Skeletal muscle satellite cell (primary cell): ENCODE measurements around the gene EIF3F.
A peak's percentile ranks its signal among the peaks of the same experiment; 100 is the strongest.
"Not testable (repeated sequence)": the region's sequence is repeated elsewhere in the genome, so short reads cannot be mapped to it uniquely, and the experiment has no call there.

ENCODE experiments used
- H3K27me3 ChIP-seq: 2 replicates; pipeline ENCODE4 v1.7.0; 2013; ENCODE audit warnings: low read length; ENCODE audit not compliant: control insufficient read depth, insufficient read depth
- H3K36me3 ChIP-seq: 2 replicates; pipeline ENCODE4 v1.7.0; 2013; ENCODE audit warnings: mild to moderate bottlenecking, control low read depth, low read length; ENCODE audit not compliant: insufficient read depth
- H3K4me1 ChIP-seq: 2 replicates; pipeline ENCODE4 v1.7.0; 2013; ENCODE audit warnings: low read length; ENCODE audit not compliant: control insufficient read depth, insufficient read depth
- H3K4me2 ChIP-seq: 2 replicates; pipeline ENCODE4 v1.7.0; 2013; ENCODE audit warnings: mild to moderate bottlenecking, low read length
- H3K4me3 ChIP-seq: 2 replicates; pipeline ENCODE4 v1.7.0; 2013; ENCODE audit warnings: low read length
- H3K9ac ChIP-seq: 2 replicates; pipeline ENCODE4 v1.7.0; 2013; ENCODE audit warnings: mild to moderate bottlenecking, low read depth, low read length, moderate library complexity
- H3K9me3 ChIP-seq: replicated peaks from 2 replicates; pipeline ENCODE4 v1.7.0; 2013; ENCODE audit warnings: mild to moderate bottlenecking, control low read depth, low read length

The EIF3F gene

GRCh38 chr11:7969756-7970646 lies 17.1 kb upstream of the EIF3F start:
- no peak overlapping the region for H3K4me2 ChIP-seq
- H3K9ac ChIP-seq, result peak overlapping the region; percentile 69

GRCh38 chr11:7971846-7972245 lies 15.3 kb upstream of the EIF3F start:
- H3K36me3 ChIP-seq, result no peaks in the 10 kb centered on the region
- H3K4me1 ChIP-seq, result peaks cover 50% of the 10 kb centered on the region
- no peak overlapping the region for H3K4me3 ChIP-seq
- no peaks in the 10 kb centered on the region for H3K9me3 ChIP-seq
- no peaks in the 10 kb centered on the region for H3K27me3 ChIP-seq
- H3K9ac ChIP-seq, result no peak overlapping the region
- no peak overlapping the region for H3K4me2 ChIP-seq

More at GRCh38 chr11:7969756-7970646, 17.1 kb upstream of the EIF3F start:
- Histone ChIP-seq H3K9me3 (no peaks in the 10 kb centered on the region), H3K4me3 (no peak overlapping the region), H3K4me1 (peaks cover 53% of the 10 kb centered on the region), H3K36me3 (no peaks in the 10 kb centered on the region), H3K27me3 (no peaks in the 10 kb centered on the region)

GRCh38 chr11:7973011-7973410 lies 14.1 kb upstream of the EIF3F start:
- Histone ChIP-seq H3K36me3 (no peaks in the 10 kb centered on the region), H3K4me2 (no peak overlapping the region), H3K27me3 (no peaks in the 10 kb centered on the region), H3K9ac (peak overlapping the region; percentile 45), H3K9me3 (no peaks in the 10 kb centered on the region), H3K4me3 (no peak overlapping the region), H3K4me1 (peaks cover 48% of the 10 kb centered on the region)

DNA sequence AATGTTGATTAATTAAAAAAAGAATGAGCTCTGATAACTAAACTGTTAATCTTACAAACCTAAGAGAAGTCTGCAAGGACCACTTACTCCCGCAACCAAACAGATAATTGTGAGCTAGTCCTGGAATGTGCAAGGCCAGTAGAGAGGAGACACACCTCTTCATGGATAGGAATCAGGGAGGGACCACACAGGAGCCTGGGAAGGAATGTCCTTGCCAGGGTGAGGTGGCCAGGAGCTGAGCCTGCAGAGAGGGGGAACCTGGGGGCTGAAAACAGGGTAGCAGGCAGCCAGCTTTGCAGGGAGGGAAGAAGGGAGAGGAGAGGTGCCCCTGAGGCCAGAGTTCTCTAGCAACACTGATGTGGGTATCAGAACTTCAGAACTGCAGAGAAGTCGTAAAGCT lies 12.5 kb upstream of the EIF3F start:
- H3K9ac ChIP-seq, result no peak overlapping the region
- H3K4me3 ChIP-seq, result no peak overlapping the region
- no peaks in the 10 kb centered on the region for H3K9me3 ChIP-seq
- H3K36me3 ChIP-seq, result no peaks in the 10 kb centered on the region
- no peaks in the 10 kb centered on the region for H3K27me3 ChIP-seq
- peaks cover 43% of the 10 kb centered on the region for H3K4me1 ChIP-seq
- H3K4me2 ChIP-seq, result no peak overlapping the region

GRCh38 chr11:7977232-7977917 lies 9.8 kb upstream of the EIF3F start:
- Histone ChIP-seq H3K4me2 (peak overlapping the region; percentile 71), H3K4me3 (peak overlapping the region; percentile 13), H3K27me3 (no peaks in the 10 kb centered on the region), H3K9ac (peak overlapping the region; percentile 67), H3K9me3 (no peaks in the 10 kb centered on the region), H3K36me3 (no peaks in the 10 kb centered on the region), H3K4me1 (peaks cover 37% of the 10 kb centered on the region)

DNA sequence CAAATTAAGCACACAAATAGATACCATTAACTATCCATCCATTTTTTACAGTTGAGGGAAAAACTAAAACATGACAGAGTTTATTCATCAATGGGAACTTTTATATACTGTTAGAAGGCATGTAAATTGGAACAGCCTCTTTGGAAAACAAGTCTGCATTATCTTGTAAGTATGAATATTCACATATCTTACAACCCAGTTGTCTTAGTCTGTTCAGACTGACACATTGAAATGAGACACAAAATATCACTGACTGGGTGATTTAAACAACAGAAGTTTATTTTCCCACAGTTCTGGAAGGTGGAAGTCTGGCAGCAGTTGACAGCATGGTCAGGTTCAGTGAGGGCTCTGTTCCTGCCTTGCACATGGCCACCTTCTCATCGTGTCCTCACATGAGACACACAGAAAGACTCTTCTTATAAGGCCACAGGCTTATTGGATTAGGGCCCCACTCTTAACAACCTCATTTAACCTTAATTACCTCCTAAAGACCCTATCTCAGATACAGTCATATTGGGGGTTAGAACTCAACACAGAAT lies 5.4 kb upstream of the EIF3F start:
- Histone ChIP-seq H3K9ac (no peak overlapping the region), H3K27me3 (no peaks in the 10 kb centered on the region), H3K36me3 (no peaks in the 10 kb centered on the region), H3K9me3 (no peaks in the 10 kb centered on the region), H3K4me2 (no peak overlapping the region), H3K4me1 (peaks cover 28% of the 10 kb centered on the region), H3K4me3 (no peak overlapping the region)

- H3K4me2 ChIP-seq, result no peak overlapping the region
- no peaks in the 10 kb centered on the region for H3K27me3 ChIP-seq
- no peaks in the 10 kb centered on the region for H3K9me3 ChIP-seq
- H3K9ac ChIP-seq, result no peak overlapping the region
- peaks cover 21% of the 10 kb centered on the region for H3K4me1 ChIP-seq
- H3K36me3 ChIP-seq, result no peaks in the 10 kb centered on the region
- H3K4me3 ChIP-seq, result no peak overlapping the region
Measured at GRCh38 chr11:7982582-7983119, 4.5 kb upstream of the EIF3F start.

- Histone ChIP-seq H3K4me3 (no peak overlapping the region), H3K4me1 (peaks cover 23% of the 10 kb centered on the region), H3K9me3 (no peaks in the 10 kb centered on the region), H3K36me3 (peaks cover 4% of the 10 kb centered on the region), H3K27me3 (no peaks in the 10 kb centered on the region), H3K4me2 (no peak overlapping the region), H3K9ac (no peak overlapping the region)
Measured at GRCh38 chr11:7983832-7984590, 3.1 kb upstream of the EIF3F start.

DNA sequence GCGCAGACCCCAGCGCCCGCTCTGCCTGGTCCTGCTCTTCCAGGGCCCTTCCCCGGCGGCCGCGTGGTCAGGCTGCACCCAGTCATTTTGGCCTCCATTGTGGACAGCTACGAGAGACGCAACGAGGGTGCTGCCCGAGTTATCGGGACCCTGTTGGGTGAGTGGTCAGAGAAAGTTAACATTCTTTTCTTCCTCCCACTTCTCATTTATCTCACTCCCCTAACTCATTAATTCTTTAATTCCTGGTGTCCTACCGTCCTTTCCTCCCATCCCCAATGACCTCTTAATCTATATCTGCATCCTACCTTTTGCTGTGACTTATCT lies 385 bp downstream of the EIF3F start:
- Histone ChIP-seq H3K4me1 (peaks cover 31% of the 10 kb centered on the region), H3K9ac (peak overlapping the region; percentile 89), H3K4me2 (peak overlapping the region; percentile 79), H3K36me3 (peaks cover 28% of the 10 kb centered on the region), H3K4me3 (peak overlapping the region; percentile 91)
- not testable (repeated sequence) for H3K9me3 ChIP-seq, H3K27me3 ChIP-seq

DNA sequence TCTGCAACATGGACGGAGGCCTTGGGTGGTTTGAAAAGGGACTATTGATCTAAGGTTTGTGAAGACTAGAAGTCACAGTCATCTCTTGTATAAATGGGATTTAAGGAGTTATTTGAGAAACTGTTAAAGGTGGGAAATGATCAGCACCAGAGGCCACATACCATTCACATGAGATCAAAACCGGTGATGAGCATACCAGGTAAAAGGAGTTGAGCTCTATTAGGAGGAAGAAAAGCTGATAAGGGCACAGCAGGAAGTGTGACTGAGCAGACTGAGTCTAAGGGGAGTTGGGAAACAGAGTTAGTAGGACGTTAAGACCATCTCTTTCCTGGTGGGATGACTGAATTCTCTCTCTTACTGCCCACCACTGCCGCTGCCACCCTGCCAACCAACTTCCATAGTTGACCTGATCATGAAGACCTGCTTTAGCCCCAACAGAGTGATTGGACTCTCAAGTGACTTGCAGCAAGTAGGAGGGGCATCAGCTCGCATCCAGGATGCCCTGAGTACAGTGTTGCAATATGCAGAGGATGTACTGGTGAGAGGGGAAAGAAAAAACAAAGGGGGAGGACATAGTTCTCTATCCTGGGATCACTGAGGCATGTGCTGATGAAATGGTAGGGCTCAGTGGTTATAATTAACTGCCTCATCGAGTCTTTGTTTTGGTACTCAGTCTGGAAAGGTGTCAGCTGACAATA lies 7.6 kb downstream of the EIF3F start:
- Histone ChIP-seq H3K4me1 (peaks cover 1% of the 10 kb centered on the region), H3K36me3 (peaks cover 84% of the 10 kb centered on the region), H3K9me3 (no peaks in the 10 kb centered on the region), H3K9ac (no peak overlapping the region), H3K4me2 (no peak overlapping the region), H3K27me3 (no peaks in the 10 kb centered on the region), H3K4me3 (no peak overlapping the region)
